H1 (cell line): ENCODE measurements around the gene TAF1D. TPM values are rescaled to one million over a fixed set of nuclear protein-coding genes. Genes with fewer than 3 reads are reported as not detected.

Source experiments
- CTCF ChIA-PET: fragments of 300-600 bp; sonication (Branson Sonifier 250); formaldehyde crosslinking; loops from one replicate; lab custom pipeline; 2021; ENCODE audit not compliant: partially characterized antibody; lab: Charles Lee
- POLR2A ChIA-PET: fragments of 300-600 bp; sonication (Branson Sonifier 250); formaldehyde crosslinking; loops from one replicate; lab custom pipeline; 2021; ENCODE audit warnings: inconsistent platforms; ENCODE audit not compliant: partially characterized antibody; lab: Charles Lee
- DNase-seq, 2 experiments: peaks; one replicate each; pipeline versions ENCODE4 v3.0.0 to v3.0.0-alpha.2; 2010 to 2022; ENCODE audit warnings: low spot score in 2 of 2, low read depth in 1 of 2, mixed read lengths in 1 of 2
- FAIRE-seq: peaks from 2 replicates; lab custom pipeline; 2011; peaks lifted over from hg19 to GRCh38; lab: Jason Lieb, UNC
- H2AFZ ChIP-seq: 2 replicates; pipeline ENCODE4 v1.8.1; 2012; ENCODE audit warnings: low read length, inconsistent platforms
- H2AK5ac ChIP-seq: 2 replicates; pipeline ENCODE4 v1.6.1; 2013; ENCODE audit warnings: low read depth, low read length
- H2BK120ac ChIP-seq: replicated peaks from 2 replicates; pipeline ENCODE3; 2013; ENCODE audit warnings: low read depth, low read length, inconsistent platforms
- H2BK12ac ChIP-seq: 2 replicates; pipeline ENCODE4 v1.6.1; 2013; ENCODE audit warnings: low read depth, low read length
- H2BK15ac ChIP-seq: 2 replicates; pipeline ENCODE4 v1.6.1; 2013; ENCODE audit warnings: low read length
- H2BK20ac ChIP-seq: 2 replicates; pipeline ENCODE4 v1.6.1; 2013; ENCODE audit warnings: low read length
- H2BK5ac ChIP-seq: 2 replicates; pipeline ENCODE4 v1.6.1; 2013; ENCODE audit warnings: low read depth, low read length
- H3K14ac ChIP-seq: 2 replicates; pipeline ENCODE4 v1.6.1; 2013; ENCODE audit warnings: inconsistent platforms; ENCODE audit not compliant: insufficient read length
- H3K18ac ChIP-seq: 2 replicates; pipeline ENCODE4 v1.6.1; 2013; ENCODE audit warnings: low read length; ENCODE audit errors: extremely low read depth
- H3K23ac ChIP-seq: 2 replicates; pipeline ENCODE4 v1.6.1; 2013; ENCODE audit warnings: inconsistent platforms; ENCODE audit not compliant: insufficient read length
- H3K23me2 ChIP-seq: 2 replicates; pipeline ENCODE4 v1.6.1; 2013; ENCODE audit warnings: low read depth, low read length
- H3K27ac ChIP-seq: 2 replicates; pipeline ENCODE4 v1.6.1; 2011; ENCODE audit warnings: low read depth, low read length, inconsistent platforms
- H3K27me3 ChIP-seq, 4 experiments: replicated peaks in 1 of 4; 1 replicate in 1 of 4; 2 replicates in 3 of 4; pipeline versions ENCODE4 v1.6.1 to v1.8.1; 2011 to 2013; ENCODE audit warnings: low read length in 3 of 4, mild to moderate bottlenecking in 3 of 4, inconsistent platforms in 2 of 4, mixed read lengths in 2 of 4, moderate library complexity in 1 of 4; ENCODE audit not compliant: control insufficient read depth in 3 of 4, insufficient read depth in 3 of 4; ENCODE audit errors: extremely low read depth in 1 of 4
- H3K36me3 ChIP-seq, 4 experiments: 2 replicates each; pipeline versions ENCODE4 v1.6.1 to v1.8.1; 2011 to 2013; ENCODE audit warnings: mild to moderate bottlenecking in 4 of 4, low read length in 3 of 4, moderate library complexity in 2 of 4, control low read depth in 1 of 4, inconsistent platforms in 1 of 4; ENCODE audit not compliant: insufficient read depth in 4 of 4, control insufficient read depth in 2 of 4
- H3K4ac ChIP-seq: replicated peaks from 2 replicates; pipeline ENCODE3; 2013; ENCODE audit warnings: low read length, low read depth, mixed read lengths, inconsistent platforms; ENCODE audit not compliant: insufficient read length
- H3K4me1 ChIP-seq, 4 experiments: replicated peaks in 1 of 4; 1 replicate in 1 of 4; 2 replicates in 3 of 4; pipeline versions ENCODE4 v1.6.1 to v1.8.1; 2011 to 2013; ENCODE audit warnings: low read length in 3 of 4, inconsistent platforms in 2 of 4, mixed read lengths in 1 of 4; ENCODE audit not compliant: insufficient read depth in 4 of 4, control insufficient read depth in 3 of 4
- H3K4me2 ChIP-seq, 2 experiments: 2 replicates each; pipeline versions ENCODE4 v1.6.1 to v1.8.1; 2011 to 2013; ENCODE audit warnings: low read depth in 2 of 2, low read length in 2 of 2, control low read depth in 1 of 2, inconsistent platforms in 1 of 2, mild to moderate bottlenecking in 1 of 2; ENCODE audit not compliant: insufficient read depth in 1 of 2
- H3K4me3 ChIP-seq, 4 experiments: fragments of 200-600, 300-600 bp in 1 of 4; sonication (generic), shearing (Covaris generic), sonication (Bioruptor Twin) in 1 of 4; 2 replicates each; pipeline versions ENCODE4 v1.5.1 to v1.8.1; 2011 to 2016; ENCODE audit warnings: low read length in 4 of 4, low read depth in 3 of 4, control low read depth in 2 of 4, inconsistent platforms in 2 of 4, mild to moderate bottlenecking in 2 of 4, mixed read lengths in 1 of 4, moderate library complexity in 1 of 4; ENCODE audit not compliant: insufficient read depth in 2 of 4; ENCODE audit errors: extremely low read depth in 1 of 4
- H3K56ac ChIP-seq: replicated peaks from 2 replicates; pipeline ENCODE3; 2013; ENCODE audit warnings: low read depth, mild to moderate bottlenecking, mixed read lengths, low read length, inconsistent platforms; ENCODE audit not compliant: insufficient read length
- H3K79me1 ChIP-seq: 2 replicates; pipeline ENCODE4 v1.6.1; 2013; ENCODE audit warnings: low read depth, low read length, control low read depth
- H3K79me2 ChIP-seq, 2 experiments: 2 replicates each; pipeline versions ENCODE4 v1.6.1 to v1.8.1; 2012 to 2013; ENCODE audit warnings: low read length in 2 of 2, mild to moderate bottlenecking in 2 of 2, inconsistent platforms in 1 of 2; ENCODE audit not compliant: insufficient read depth in 2 of 2, control insufficient read depth in 1 of 2
- H3K9ac ChIP-seq, 4 experiments: replicated peaks in 1 of 4; 1 replicate in 1 of 4; 2 replicates in 3 of 4; pipeline versions ENCODE4 v1.6.1 to v1.8.1; 2011 to 2013; ENCODE audit warnings: low read depth in 3 of 4, low read length in 3 of 4, control low read depth in 2 of 4, mild to moderate bottlenecking in 2 of 4, moderate library complexity in 2 of 4, inconsistent platforms in 1 of 4; ENCODE audit errors: extremely low read depth in 1 of 4
- H3K9me3 ChIP-seq, 2 experiments: 2 replicates each; pipeline versions ENCODE4 v1.6.1 to v1.8.1; 2012 to 2013; ENCODE audit warnings: mild to moderate bottlenecking in 2 of 2, moderate library complexity in 2 of 2, control low read depth in 1 of 2, inconsistent platforms in 1 of 2, low read depth in 1 of 2, low read length in 1 of 2, mixed read lengths in 1 of 2; ENCODE audit not compliant: insufficient read depth in 2 of 2
- H4K20me1 ChIP-seq, 2 experiments: replicated peaks in 1 of 2; 2 replicates each; pipeline versions ENCODE3 to v1.8.1; 2011 to 2013; ENCODE audit warnings: inconsistent platforms in 2 of 2, low read length in 2 of 2, mild to moderate bottlenecking in 1 of 2; ENCODE audit not compliant: insufficient read depth in 2 of 2, control insufficient read depth in 1 of 2
- H4K5ac ChIP-seq: 2 replicates; pipeline ENCODE4 v1.6.1; 2013; ENCODE audit warnings: low read length, low read depth, mixed read lengths, inconsistent platforms; ENCODE audit not compliant: insufficient read length
- H4K8ac ChIP-seq: 2 replicates; pipeline ENCODE4 v1.8.0; 2013; ENCODE audit warnings: mild to moderate bottlenecking, moderate library complexity, low read length, inconsistent platforms; ENCODE audit not compliant: insufficient read depth; ENCODE audit errors: extremely low read depth
- H4K91ac ChIP-seq: replicated peaks from 2 replicates; pipeline ENCODE3; 2013; ENCODE audit warnings: low read length, mixed read lengths, inconsistent platforms; ENCODE audit not compliant: insufficient read length
- FOSL1 ChIP-seq: IDR thresholded peaks from 2 replicates; pipeline ENCODE4 v1.6.1; 2011; ENCODE audit warnings: mild to moderate bottlenecking, low read depth, low read length, moderate library complexity; ENCODE audit not compliant: insufficient read depth
- JUN ChIP-seq: IDR thresholded peaks from 2 replicates; pipeline ENCODE4 v1.6.1; 2011; ENCODE audit warnings: low read depth, mild to moderate bottlenecking, improper control_type of control experiment, low read length
- WGBS, 2 experiments: shearing (Covaris generic) in 1 of 2; methylation state at CpG; one replicate each; pipeline versions ENCODE4 v1.1.6 to v1.1.7; 2013 to 2015; ENCODE audit warnings: low lambda C conversion rate in 2 of 2, mixed read lengths in 2 of 2, inconsistent platforms in 1 of 2, low coverage in 1 of 2, missing lambda C conversion rate in 1 of 2; ENCODE audit not compliant: insufficient replicate concordance in 2 of 2, insufficient coverage in 1 of 2, insufficient read length in 1 of 2; ENCODE audit errors: extremely low coverage in 1 of 2, missing lambda C conversion rate in 1 of 2; 5-methylcytosine and 5-hydroxymethylcytosine counted together
- polyA plus RNA-seq, 7 experiments: library from polyadenylated mRNA; depleted of rRNA in 3 of 7; stranded (reverse) in 5 of 7; unstranded in 2 of 7; fragments of >200 nt in 5 of 7; fragments of 200-250 nt in 2 of 7; gene quantifications; 1 replicate in 5 of 7; 2 replicates in 1 of 7; 4 replicates in 1 of 7; pipeline versions ENCODE4 v1.2.1 to v1.2.3, GENCODE V29; 2011 to 2013; ENCODE audit warnings: missing spikeins in 2 of 7, mixed read lengths in 2 of 7
- total RNA-seq: library from RNA; stranded (reverse); fragmentation: NEBNext Ultra II Directional; extraction: Animal tissue kit (Norgen Biotek cat#: 25700); gene quantifications from 2 replicates; pipeline ENCODE4 v1.2.1, GENCODE V29; 2021

The TAF1D gene
- total and polyA plus RNA-seq, 2 of the 8 experiments (the other 6 are each of a cell fraction or from before 2014, with no cell fraction given): 64.7 to 212 TPM

DNA sequence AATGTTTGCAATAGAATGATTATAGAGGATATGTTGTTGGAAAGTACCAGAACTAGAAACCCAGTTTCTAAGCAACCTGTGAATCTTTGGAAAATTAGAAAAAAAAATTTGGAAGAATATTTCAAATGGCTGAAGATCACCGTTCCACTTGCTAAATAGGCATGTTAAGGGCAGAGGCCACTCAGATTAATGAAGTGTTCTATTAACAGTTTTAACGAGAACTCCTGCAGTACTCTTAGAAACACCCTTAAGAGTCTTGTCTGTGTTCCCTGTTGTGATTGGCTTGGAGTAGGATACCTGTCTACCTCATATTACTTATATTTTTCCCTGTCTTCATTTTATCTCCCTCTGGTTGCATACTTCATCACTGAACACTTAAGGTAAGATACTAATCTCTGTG, 4.8 kb upstream of the TAF1D start:
- FAIRE-seq (no peak), DNase-seq (no peak)
- Histone ChIP-seq H3K27ac (no peak overlapping the region), H2BK15ac (no peak overlapping the region), H3K56ac (no peak overlapping the region), H3K36me3 (peaks cover 0 to 5% (median 1%) of the 10 kb centered on the region in 4 experiments; a peak in 2 of 8 replicates), H4K91ac (no peak overlapping the region), H2AFZ (no peak overlapping the region), H2BK12ac (no peak overlapping the region), H3K23ac (no peak overlapping the region), H2BK120ac (no peak overlapping the region), H3K4me2 (no peak overlapping the region), H3K79me1 (no peaks in the 10 kb centered on the region; the same call in 1 of the 2 replicates), H3K4ac (no peak overlapping the region), H3K9ac (no peak overlapping the region), H3K14ac (no peak overlapping the region), H2BK20ac (no peak overlapping the region), H3K79me2 (peaks cover 0 to 29% of the 10 kb centered on the region in 2 experiments; a peak in 3 of 4 replicates), H3K9me3 (no peaks in the 10 kb centered on the region), H3K23me2 (no peaks in the 10 kb centered on the region), H4K20me1 (no peaks in the 10 kb centered on the region), H3K18ac (no peak overlapping the region), H3K4me1 (peaks cover 0 to 6% (median 1%) of the 10 kb centered on the region in 4 experiments; a peak in 2 of 7 replicates), H3K27me3 (no peaks in the 10 kb centered on the region), H2AK5ac (no peak overlapping the region), H4K5ac (no peak overlapping the region), H2BK5ac (no peak overlapping the region), H4K8ac (no peak overlapping the region), H3K4me3 (no peak overlapping the region)
- TF ChIP-seq JUN (no peak), FOSL1 (no peak)
- ChIA-PET CTCF (interaction anchor here (0.6 to 1.3 kb wide), 2 partner anchors 30 to 50 kb away, joined by 3 to 4 read pairs; no protein-coding TSS in a partner anchor), POLR2A (interaction anchor here (1.0 to 1.4 kb wide), 4 partner anchors 10 to 17 kb away, joined by 3 to 5 read pairs (median 4); no protein-coding TSS in a partner anchor)
- WGBS, 2 experiments: 91% methylated on average over 2 of the region's 2 CpGs; no CpG with 5 or more reads in 1 of the 2 experiments
